GM12801 (cell line): ENCODE results near the gene ZNF106.

Experiments
- CTCF ChIP-seq: IDR thresholded peaks from one replicate; pipeline ENCODE4 v1.5.1; 2011; ENCODE audit warnings: control low read depth; ENCODE audit not compliant: insufficient read length; ENCODE audit errors: extremely low read depth

Gene ZNF106

DNA sequence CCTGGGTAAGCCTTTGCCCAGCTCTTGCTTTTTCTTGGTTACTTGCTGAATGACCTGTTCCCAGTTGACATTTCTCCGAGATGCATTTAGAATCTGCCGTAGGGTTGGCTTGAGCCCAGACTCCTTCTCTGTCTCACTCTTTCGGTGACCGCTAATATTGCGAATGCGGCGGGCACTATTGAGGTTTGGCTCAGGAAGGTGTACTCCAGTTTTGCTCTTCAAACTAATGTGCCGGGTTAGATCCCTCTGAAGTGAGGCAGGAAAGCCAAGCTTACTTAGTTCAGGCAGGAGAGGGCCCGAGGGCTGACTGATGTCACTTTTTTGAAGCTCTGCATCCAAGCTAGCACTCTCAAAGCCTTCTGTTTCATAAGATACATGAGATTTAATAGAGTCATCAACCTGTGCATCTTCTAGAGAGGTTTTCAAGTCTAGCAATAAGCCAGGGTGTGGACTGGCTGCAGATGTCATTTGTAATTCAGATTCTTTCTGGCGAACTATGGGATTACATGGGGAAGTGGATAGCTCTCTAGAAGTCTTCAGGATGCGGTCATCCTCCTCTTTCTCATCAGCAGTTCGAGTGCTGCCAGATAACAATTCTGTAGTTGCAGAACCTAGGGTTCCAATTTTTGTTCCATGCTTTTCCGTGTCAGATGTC, 41.0 kb downstream of the ZNF106 start:
- TF ChIP-seq CTCF: no peak

DNA sequence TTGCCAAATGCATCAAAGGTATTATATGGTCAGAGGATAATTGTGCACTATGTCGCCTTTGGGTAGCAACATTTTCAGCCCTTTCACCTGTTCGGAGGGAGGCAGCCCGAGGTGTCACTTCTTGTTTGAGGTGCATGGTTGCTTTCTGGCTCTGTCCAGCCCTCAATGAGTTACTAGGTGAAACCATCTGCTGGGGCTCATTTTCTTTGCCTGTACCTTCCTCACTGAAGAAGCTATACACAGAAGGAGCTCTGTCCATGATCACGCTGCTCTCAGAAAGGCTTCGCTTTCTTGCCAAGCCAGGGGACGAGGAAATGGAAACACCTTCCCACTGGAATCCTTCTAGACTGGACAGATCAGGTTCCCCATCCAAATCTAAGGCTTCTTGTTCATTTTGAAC, 42.7 kb downstream of the ZNF106 start:
- no peak for TF ChIP-seq CTCF

- TF ChIP-seq CTCF: no peak
Measured at GRCh38 chr15:42447599-42447998, 43.3 kb downstream of the ZNF106 start.

- TF ChIP-seq CTCF: no peak
Measured at GRCh38 chr15:42445551-42445950, 45.4 kb downstream of the ZNF106 start.

- no peak for TF ChIP-seq CTCF
Measured at GRCh38 chr15:42444415-42445063, 46.4 kb downstream of the ZNF106 start.

- TF ChIP-seq CTCF: no peak
Measured at GRCh38 chr15:42427429-42428223, 63.3 kb downstream of the ZNF106 start.

GRCh38 chr15:42421376-42421775, 69.6 kb downstream of the ZNF106 start:
- TF ChIP-seq CTCF: no peak
